Fibroblast of the conjunctiva (primary cell): Measurements from ENCODE around the gene AHCTF1.
A peak's percentile ranks its signal among the peaks of the same experiment; 100 is the strongest.
"Not testable (repeated sequence)": the region's sequence is repeated elsewhere in the genome, so short reads cannot be mapped to it uniquely, and the experiment has no call there.

ENCODE experiments used
- DNase-seq: peaks from one replicate; pipeline ENCODE4 v3.0.0-alpha.2; 2010; ENCODE audit warnings: low read depth

AHCTF1 gene

GRCh38 chr1:246923482-246923881 is 8.3 kb downstream of the AHCTF1 start:
- no peak for DNase-seq

GRCh38 chr1:246921481-246921880 is 10.3 kb downstream of the AHCTF1 start:
- no peak for DNase-seq

- DNase-seq: no peak
These were observed 11.8 kb downstream of the AHCTF1 start for GRCh38 chr1:246919902-246920301.

- not testable (repeated sequence) for DNase-seq
These were observed 15.5 kb downstream of the AHCTF1 start for GRCh38 chr1:246916026-246916923.

GRCh38 chr1:246907472-246907871 is 24.3 kb downstream of the AHCTF1 start:
- DNase-seq: peak; percentile 48

- DNase-seq: no peak
These were observed 24.9 kb downstream of the AHCTF1 start for GRCh38 chr1:246906833-246907232.

GRCh38 chr1:246901874-246902273 is 29.9 kb downstream of the AHCTF1 start:
- no peak for DNase-seq

- DNase-seq: no peak
These were observed 34.4 kb downstream of the AHCTF1 start for GRCh38 chr1:246897302-246897701.

- no peak for DNase-seq
These were observed 38.4 kb downstream of the AHCTF1 start for GRCh38 chr1:246893191-246893939.

- DNase-seq: no peak
These were observed 40.6 kb downstream of the AHCTF1 start for GRCh38 chr1:246891105-246891504.

GRCh38 chr1:246888522-246888921 is 43.2 kb downstream of the AHCTF1 start:
- no peak for DNase-seq

GRCh38 chr1:246885389-246885788 is 46.4 kb downstream of the AHCTF1 start:
- not testable (repeated sequence) for DNase-seq

GRCh38 chr1:246878551-246878950 is 53.2 kb downstream of the AHCTF1 start:
- no peak for DNase-seq

- no peak for DNase-seq
These were observed 55.3 kb downstream of the AHCTF1 start for GRCh38 chr1:246876431-246876830.

GRCh38 chr1:246875041-246876026 is 56.4 kb downstream of the AHCTF1 start:
- DNase-seq: no peak

GRCh38 chr1:246865921-246866320 is 65.8 kb downstream of the AHCTF1 start:
- DNase-seq: no peak

- not testable (repeated sequence) for DNase-seq
These were observed 68.0 kb downstream of the AHCTF1 start for GRCh38 chr1:246863791-246864190.

- DNase-seq: no peak
These were observed 71.3 kb downstream of the AHCTF1 start for GRCh38 chr1:246860401-246860800.

- no peak for DNase-seq
These were observed 75.4 kb downstream of the AHCTF1 start for GRCh38 chr1:246856371-246856770.

GRCh38 chr1:246850640-246851039 is 81.1 kb downstream of the AHCTF1 start:
- not testable (repeated sequence) for DNase-seq

- no peak for DNase-seq
These were observed 87.9 kb downstream of the AHCTF1 start for GRCh38 chr1:246843876-246844275.

- not testable (repeated sequence) for DNase-seq
These were observed 91.0 kb downstream of the AHCTF1 start for GRCh38 chr1:246840761-246841160.
